LHCN-M2 (cell line): Measurements from ENCODE around the gene ANKRD24. TPM values are rescaled to one million over a fixed set of nuclear protein-coding genes. Genes with fewer than 3 reads are reported as not detected.
A peak's percentile ranks its signal among the peaks of the same experiment; 100 is the strongest.
"Not testable (repeated sequence)": the region's sequence is repeated elsewhere in the genome, so short reads cannot be mapped to it uniquely, and the experiment has no call there.

Source experiments
- DNase-seq: peaks from one replicate; pipeline ENCODE4 v3.0.0-alpha.2; 2012; ENCODE audit warnings: low read depth
- total RNA-seq: library from RNA; depleted of rRNA; stranded (reverse); fragments of >200 nt; gene quantifications from 2 replicates; pipeline ENCODE4 v1.2.3, GENCODE V29; 2014

ANKRD24 gene
- total RNA-seq, 1 experiment from 2014 or later: 0.17 TPM

DNA sequence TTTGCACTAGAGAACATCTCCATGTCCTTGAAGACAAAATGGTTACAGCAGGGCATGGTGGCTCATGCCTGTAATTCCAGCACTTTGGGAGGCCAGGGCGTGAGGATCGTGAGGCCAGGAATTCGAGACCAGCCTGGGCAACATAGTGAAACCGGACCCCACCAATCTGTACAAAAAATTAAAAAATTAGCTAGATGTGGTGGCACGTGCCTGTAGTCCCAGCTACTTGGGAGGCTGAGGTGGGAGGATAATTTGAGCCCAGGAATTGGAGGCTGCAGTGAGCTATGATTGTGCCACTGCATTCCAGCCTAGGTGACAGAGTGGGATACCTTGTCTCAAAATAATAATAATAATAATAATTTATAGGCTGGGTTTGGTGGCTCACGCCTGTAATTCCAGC lies 47.7 kb downstream of the ANKRD24 start:
- DNase-seq: not testable (repeated sequence)

DNA sequence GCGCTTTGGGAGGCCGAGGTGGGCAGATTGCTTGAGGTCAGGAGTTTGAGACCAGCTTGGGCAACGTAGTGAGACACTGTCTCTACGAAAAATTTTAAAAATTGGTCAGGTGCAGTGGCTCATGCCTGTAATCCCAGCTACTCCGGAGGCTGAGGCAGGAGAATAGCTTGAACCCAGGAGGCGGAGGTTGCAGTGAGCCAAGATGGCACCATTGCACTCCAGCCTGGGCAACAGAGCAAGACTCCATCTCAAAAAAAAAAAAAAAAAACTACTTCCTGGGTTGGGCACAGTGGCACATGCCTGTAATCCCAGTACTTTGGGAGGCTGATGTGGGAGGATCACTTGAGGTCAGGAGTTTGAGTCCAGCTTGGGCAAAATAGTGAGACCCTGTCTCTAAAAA lies 49.0 kb downstream of the ANKRD24 start:
- not testable (repeated sequence) for DNase-seq

GRCh38 chr19:4232139-4232538 lies 49.6 kb downstream of the ANKRD24 start:
- not testable (repeated sequence) for DNase-seq

- peak; percentile 37 for DNase-seq
Measured at GRCh38 chr19:4232614-4233281, 50.3 kb downstream of the ANKRD24 start.

GRCh38 chr19:4233282-4233853 lies 50.9 kb downstream of the ANKRD24 start:
- peak; percentile 44 for DNase-seq

- no peak for DNase-seq
Measured at GRCh38 chr19:4234142-4234861, 51.8 kb downstream of the ANKRD24 start.

DNA sequence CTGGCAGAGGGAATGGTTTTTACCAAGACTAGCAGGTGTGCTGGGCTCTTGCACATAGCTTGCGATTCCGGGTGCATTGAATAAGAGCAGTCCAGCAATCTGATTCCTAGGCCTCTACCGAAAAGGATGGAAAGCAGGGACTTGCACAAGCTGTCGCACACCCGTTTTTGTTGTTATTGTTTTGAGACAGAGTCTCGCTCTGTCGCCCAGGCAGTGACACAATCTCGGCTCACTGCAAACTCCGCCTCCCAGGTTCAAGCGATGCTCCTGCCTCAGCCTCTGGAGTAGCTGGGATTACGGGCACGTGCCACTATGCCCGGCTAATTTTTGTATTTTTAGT lies 52.3 kb downstream of the ANKRD24 start:
- no peak for DNase-seq

DNA sequence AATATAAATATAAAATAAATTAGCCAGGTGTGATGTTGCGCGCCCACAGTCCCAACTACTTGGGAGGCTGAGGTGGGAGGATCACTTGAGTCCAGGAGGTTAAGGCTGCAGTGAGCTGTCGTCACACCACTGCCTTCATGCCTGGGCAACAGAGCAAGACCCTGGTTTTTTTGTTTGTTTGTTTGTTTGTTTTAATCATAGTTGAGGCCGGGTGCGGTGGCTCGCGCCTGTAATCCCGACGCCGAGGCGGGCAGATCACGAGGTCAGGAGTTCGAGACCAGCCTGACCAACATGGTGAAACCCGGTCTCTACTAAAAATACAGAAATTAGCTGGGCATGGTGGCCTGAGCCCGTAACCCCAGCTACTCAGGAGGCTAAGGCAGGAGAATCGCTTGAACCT lies 55.0 kb downstream of the ANKRD24 start:
- DNase-seq: not testable (repeated sequence)

- no peak for DNase-seq
Measured at GRCh38 chr19:4238831-4239230, 56.3 kb downstream of the ANKRD24 start.

- DNase-seq: no peak
Measured at GRCh38 chr19:4241824-4242430, 59.4 kb downstream of the ANKRD24 start.

DNA sequence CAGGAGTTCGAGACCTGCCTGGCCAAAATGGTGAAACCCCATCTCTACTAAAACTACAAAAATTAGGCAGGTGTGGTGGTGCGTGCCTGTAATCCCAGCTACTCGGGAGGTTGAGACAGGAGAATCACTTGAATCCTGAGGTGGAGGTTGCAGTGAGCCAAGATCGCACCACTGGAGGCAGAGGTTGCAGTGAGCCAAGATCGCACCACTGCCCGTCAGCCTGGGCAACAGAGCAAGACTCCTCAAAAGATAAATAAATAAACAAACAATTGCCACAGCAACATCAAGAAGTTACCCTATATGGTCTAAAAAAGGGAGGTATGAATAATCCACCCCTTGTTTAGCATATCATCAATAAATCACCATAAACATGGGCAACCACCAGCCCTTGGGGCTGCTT lies 63.4 kb downstream of the ANKRD24 start:
- DNase-seq: not testable (repeated sequence)

- peak; percentile 99 for DNase-seq
Measured at GRCh38 chr19:4246767-4247593, 64.5 kb downstream of the ANKRD24 start, which contains the start of gene YJU2. Gene YJU2 (plus strand): TSS chr19:4247080. CDS start chr19:4247147, 67 bp downstream.

DNA sequence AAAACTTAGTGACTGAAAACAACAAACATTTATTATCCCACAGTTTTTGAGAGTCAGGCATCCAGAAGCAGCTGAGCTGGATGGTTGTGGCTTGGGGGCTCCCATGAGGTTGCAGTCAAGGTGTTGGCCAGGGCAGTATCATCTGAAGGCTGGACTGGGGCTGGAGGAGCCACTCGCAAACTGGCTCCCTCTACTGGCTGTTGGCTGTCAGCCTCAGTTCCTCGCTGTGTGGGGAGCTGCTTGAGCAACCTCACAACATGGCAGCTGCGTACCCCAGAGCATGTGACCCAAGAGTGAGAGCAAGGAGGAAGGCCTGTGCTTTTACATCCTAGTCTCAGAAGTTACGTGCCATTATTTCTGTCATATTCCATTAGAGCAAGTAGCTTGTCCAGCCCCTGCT lies 74.1 kb downstream of the ANKRD24 start:
- DNase-seq: no peak

DNA sequence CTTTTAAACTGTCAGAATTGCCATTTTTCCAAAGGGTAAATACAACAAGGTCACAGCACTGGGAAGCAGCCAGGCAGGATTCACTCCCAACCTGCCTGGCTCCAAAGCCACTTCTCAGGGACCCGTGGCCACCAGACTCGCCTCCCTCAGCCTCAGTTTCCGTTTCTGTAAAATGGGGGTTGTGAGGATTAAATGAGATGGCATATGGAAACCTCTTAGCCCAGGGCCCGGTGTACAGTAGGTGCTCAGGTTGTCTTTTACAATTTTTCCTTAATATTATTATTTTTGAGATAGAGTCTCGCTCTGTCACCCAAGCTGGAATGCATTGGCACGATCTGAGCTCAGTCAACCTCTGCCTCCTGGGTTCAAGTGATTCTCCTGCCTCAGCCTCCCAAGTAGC lies 74.5 kb downstream of the ANKRD24 start:
- DNase-seq: no peak

DNA sequence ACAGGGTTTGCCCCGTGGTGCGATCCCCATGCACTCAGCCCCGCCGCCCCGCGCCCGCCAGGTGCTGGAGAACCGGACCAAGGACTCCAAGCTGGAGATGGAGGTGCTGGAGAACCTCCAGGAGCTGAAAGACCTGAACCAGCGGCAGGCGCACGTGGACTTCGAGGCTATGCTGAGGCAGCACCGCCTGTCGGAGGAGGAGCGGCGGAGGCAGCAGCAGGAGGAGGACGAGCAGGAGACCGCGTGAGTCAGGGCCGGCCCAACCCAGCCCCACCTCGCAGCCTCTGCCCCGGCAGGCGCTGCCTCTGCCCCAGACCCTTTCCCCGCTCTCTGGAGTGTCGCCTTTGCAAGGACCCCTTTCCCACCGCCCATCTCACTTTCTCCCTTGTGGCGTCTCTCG lies 75.7 kb downstream of the ANKRD24 start:
- no peak for DNase-seq

GRCh38 chr19:4260613-4261191 lies 78.2 kb downstream of the ANKRD24 start:
- DNase-seq: no peak

- DNase-seq: no peak
Measured at GRCh38 chr19:4264812-4265211, 82.3 kb downstream of the ANKRD24 start.

DNA sequence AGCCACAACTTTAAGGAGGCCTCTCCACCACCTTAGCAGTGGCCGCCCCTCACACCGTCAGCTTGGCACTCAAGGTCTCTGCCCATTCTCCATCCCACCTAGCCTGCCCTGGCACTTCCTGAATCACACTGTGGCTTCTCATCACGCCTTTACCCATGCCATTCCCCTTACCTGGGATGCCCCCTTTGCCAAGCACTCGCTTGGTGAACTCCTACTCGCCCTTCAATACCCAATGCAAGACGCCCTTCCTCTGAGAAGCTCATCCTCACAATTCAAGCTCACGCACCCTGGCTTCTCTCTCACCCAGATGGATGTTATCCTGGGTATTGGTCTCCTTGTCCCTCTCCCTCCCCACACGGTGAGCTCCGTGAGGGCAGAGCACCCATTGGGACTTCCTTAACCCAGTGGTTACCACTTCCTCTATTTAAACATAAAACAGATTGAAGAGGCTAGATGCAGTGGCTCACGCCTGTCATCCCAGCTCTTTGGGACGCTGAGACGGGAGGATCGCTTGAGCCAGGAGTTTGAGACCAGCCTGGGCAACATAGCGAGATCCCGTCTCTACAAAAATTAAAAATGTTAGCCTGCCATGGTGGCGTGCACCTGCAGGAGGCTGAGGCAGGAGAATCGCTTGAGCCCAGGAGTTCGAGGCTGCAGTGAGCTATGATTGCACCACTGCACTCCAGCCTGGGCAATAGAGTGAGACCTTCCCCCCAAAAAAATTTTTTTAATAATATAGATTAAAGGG lies 83.9 kb downstream of the ANKRD24 start:
- no peak for DNase-seq

DNA sequence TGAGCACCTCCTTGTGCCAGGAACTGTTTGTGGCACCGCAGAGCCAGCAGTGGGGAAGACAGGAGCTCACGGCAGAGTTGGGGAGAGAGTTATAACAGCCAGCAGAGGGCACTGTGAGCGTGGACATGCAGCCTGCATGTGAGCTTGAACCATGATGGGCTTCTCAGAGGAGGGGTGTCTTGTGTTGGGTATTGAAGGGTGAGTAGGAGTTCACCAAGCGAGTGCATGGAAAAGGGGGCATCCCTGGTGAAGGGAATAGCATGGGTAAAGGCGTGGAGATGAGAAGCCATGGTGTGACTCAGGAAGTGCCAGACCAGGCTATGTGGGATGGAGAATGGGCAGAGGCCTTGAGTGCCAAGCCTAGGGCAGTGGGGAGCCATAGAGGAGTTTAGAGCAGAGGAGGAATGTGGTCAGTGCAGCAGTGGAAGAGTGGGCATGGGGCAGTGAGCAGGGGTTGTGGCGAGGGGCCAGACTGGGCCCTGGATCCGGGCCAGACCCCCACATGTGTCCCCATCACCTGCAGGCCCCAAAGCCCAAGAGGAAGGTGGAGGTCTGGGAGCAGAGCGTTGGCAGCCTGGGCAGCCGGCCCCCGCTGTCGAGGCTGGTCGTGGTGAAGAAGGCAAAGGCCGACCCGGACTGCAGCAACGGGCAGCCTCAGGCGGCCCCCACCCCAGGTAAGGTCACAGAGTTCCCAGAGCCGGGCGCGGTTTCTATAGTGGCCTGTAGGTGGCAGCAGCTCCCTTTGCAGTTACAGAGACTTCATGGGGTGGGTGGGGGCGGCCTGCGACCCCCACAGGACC lies 84.8 kb downstream of the ANKRD24 start:
- DNase-seq: peak; percentile 74
